Activated T-cell treated with anti-CD3 and anti-CD28 coated beads, Interleukin-2, amount 50 U/mL, for 1 hour (primary cell): ENCODE results near the gene MRGPRX3.

Experiments
- DNase-seq: peaks from one replicate; pipeline ENCODE4 v3.0.0-alpha.2; 2020

MRGPRX3 gene

GRCh38 chr11:18171377-18172000 lies 39.1 kb downstream of the MRGPRX3 start:
- no peak for DNase-seq

GRCh38 chr11:18172666-18173065 lies 40.3 kb downstream of the MRGPRX3 start, which contains the start of gene MRGPRX4:
Gene MRGPRX4, plus strand, starts transcription at chr11:18172837. Its CDS starts 420 bp downstream, at chr11:18173257.
- DNase-seq, result no peak

DNA sequence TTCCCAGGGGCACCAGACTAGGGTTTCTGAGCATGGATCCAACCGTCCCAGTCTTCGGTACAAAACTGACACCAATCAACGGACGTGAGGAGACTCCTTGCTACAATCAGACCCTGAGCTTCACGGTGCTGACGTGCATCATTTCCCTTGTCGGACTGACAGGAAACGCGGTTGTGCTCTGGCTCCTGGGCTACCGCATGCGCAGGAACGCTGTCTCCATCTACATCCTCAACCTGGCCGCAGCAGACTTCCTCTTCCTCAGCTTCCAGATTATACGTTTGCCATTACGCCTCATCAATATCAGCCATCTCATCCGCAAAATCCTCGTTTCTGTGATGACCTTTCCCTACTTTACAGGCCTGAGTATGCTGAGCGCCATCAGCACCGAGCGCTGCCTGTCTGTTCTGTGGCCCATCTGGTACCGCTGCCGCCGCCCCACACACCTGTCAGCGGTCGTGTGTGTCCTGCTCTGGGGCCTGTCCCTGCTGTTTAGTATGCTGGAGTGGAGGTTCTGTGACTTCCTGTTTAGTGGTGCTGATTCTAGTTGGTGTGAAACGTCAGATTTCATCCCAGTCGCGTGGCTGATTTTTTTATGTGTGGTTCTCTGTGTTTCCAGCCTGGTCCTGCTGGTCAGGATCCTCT lies 41.0 kb downstream of the MRGPRX3 start:
- DNase-seq, result no peak
